Stimulated activated naive CD8-positive, alpha-beta T cell treated with anti-CD3 and anti-CD28 coated beads, Interleukin-15, Interleukin-2, amounts not matched to agents 100 ng/mL and 50 ng/mL, for 24 hours (primary cell): ENCODE data around the gene STUM.

ENCODE experiments used
- H3K27ac Mint-ChIP-seq: one replicate; pipeline ENCODE4 v1.8.0; 2021; ENCODE audit warnings: mild to moderate bottlenecking, mixed read lengths
- H3K27me3 Mint-ChIP-seq: one replicate; pipeline ENCODE4 v1.8.0; 2021; ENCODE audit warnings: mixed read lengths
- H3K36me3 Mint-ChIP-seq: one replicate; pipeline ENCODE4 v1.8.0; 2021; ENCODE audit warnings: low read depth, mixed read lengths
- H3K4me1 Mint-ChIP-seq: one replicate; pipeline ENCODE4 v1.8.0; 2021; ENCODE audit warnings: low read depth, mixed read lengths
- H3K4me3 Mint-ChIP-seq: one replicate; pipeline ENCODE4 v1.8.0; 2021; ENCODE audit warnings: mild to moderate bottlenecking, mixed read lengths
- H3K9me3 Mint-ChIP-seq: one replicate; pipeline ENCODE4 v1.8.0; 2021; ENCODE audit warnings: mixed read lengths

STUM gene

DNA sequence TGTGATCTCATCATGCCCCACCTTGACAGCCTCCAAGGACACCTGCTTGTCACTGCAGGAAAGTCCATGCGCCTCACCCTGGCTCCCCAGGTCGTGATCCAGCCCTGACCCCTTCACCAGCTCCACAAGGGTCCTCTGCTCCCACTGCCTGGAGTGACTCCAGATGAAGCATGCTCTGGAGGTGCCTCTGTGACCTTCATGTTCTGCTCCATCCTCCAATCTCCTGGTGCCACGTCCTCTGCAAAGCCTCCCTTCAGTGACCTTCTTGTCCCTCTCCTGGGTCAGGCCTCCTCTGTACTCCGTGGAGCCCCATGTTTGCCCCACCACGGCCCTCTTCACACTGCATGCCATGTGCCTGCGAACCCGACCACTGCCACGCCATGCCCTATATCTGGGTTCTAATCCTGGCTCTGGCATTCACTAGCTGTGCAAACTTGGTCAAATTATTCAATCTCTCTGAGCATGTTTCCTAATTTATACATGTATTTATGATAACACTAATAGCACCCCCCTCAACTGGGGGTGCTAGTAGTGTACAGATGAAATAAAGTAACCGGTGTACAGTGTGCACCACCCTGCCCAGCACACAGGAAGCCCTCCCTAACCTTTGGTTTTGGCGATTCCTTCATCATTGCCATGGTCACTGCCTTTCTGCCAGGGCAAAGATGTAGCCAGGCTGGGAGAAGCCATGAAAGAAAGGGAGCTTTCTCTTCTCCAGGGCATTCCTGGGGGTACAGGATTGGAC lies 77.4 kb downstream of the STUM start:
- H3K27ac Mint-ChIP-seq = peak overlapping the region; percentile 56

DNA sequence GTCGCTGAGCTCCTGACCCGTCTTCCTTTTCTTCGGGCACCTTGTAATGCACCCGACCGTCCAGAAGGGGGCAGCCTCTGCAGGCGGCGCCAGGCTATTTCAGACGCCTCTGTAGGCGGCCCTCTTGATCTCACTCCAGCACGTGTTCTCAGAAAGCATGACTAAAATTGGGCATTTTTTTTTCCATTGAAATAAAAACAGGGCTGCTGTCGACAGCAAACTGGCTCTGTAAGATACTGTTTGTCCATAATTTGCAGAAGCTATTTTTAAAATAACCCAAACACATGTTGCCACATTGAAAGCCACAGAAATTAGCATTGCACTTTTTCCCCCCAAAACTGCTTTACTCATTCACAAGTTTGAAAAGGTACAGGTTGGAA lies 78.0 kb downstream of the STUM start:
- Mint-ChIP-seq H3K9me3 (no peaks in the 10 kb centered on the region), H3K36me3 (no peaks in the 10 kb centered on the region), H3K4me1 (peaks cover 29% of the 10 kb centered on the region), H3K27ac (peak overlapping the region; percentile 56), H3K27me3 (no peaks in the 10 kb centered on the region), H3K4me3 (peak overlapping the region; percentile 39)

More for the DNA sequence above, 77.4 kb downstream of the STUM start:
- no peaks in the 10 kb centered on the region for H3K27me3 Mint-ChIP-seq
- H3K36me3 Mint-ChIP-seq = no peaks in the 10 kb centered on the region
- H3K4me1 Mint-ChIP-seq = peaks cover 29% of the 10 kb centered on the region
- H3K4me3 Mint-ChIP-seq = peak overlapping the region; percentile 39
- H3K9me3 Mint-ChIP-seq = no peaks in the 10 kb centered on the region

DNA sequence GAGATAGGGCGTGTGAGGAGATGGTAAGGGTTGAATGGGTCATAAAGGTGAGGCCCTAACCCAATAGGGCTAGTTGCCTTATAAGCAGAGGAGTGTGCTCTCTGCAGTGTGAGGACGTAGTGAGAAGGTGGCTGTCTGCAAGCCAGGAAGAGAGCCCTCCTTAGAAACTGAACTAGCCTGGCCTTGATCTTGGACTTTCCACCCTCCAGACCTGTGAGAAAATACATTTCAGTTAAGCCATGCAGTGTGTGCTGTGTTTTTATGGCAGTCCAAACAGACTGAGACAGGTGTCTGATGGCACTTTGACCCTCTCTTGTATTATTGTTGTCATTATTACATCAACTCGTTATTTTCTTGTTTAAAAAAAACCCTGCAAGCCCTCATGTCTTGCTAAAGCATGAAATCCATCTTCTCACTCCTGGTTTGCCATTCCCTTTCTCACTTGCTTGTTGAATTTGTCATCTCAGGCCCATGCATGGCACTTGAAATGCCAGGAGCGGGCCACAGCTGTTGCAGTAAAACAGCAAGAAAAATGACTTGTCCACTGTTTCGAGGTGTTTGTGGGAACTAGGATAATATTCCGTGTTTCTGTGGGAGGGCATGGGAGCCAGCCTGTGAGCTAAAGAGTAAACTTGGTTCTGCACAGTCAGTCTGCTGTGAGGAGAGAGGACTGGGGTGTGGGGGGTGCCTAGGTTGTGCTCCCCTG lies 78.6 kb downstream of the STUM start:
- Mint-ChIP-seq H3K9me3 (no peaks in the 10 kb centered on the region), H3K36me3 (peaks cover 2% of the 10 kb centered on the region), H3K27me3 (no peaks in the 10 kb centered on the region), H3K4me3 (peak overlapping the region; percentile 39), H3K27ac (peak overlapping the region; percentile 56), H3K4me1 (peaks cover 31% of the 10 kb centered on the region)

DNA sequence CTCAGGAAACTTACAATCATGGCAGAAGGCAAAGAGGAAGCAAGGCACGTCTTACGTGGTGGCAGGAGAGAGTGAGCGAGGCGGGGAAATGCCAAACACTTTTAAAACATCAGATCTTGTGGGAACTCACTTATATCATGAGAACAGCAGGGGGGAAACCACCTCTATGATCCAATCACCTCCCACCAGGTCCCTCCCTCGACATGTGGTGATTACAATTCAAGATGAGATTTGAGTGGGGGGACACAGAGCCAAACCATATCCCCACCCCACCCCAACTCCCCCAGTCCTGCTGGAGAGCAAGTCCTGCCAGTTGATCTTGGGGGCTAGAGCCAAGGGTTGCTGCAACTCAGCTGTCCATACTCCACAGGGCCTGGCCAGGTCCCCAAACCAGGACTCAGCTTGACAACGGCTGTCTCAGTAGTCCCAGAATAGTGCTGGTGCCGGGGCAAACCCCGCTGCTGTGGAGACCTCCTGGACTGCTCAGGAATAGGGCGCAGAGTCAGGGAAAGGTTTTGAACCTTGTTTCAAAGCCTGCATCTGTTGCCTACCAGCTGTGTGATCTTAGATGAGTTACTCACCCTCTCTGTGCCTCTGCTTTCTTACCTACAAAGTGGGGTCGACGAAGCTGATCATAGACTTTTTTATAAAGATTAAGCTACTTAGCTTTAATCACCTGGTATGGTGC lies 79.5 kb downstream of the STUM start:
- Mint-ChIP-seq H3K27me3 (no peaks in the 10 kb centered on the region), H3K9me3 (no peaks in the 10 kb centered on the region), H3K4me1 (peaks cover 40% of the 10 kb centered on the region), H3K4me3 (peak overlapping the region; percentile 3), H3K36me3 (peaks cover 11% of the 10 kb centered on the region), H3K27ac (peak overlapping the region; percentile 56)

DNA sequence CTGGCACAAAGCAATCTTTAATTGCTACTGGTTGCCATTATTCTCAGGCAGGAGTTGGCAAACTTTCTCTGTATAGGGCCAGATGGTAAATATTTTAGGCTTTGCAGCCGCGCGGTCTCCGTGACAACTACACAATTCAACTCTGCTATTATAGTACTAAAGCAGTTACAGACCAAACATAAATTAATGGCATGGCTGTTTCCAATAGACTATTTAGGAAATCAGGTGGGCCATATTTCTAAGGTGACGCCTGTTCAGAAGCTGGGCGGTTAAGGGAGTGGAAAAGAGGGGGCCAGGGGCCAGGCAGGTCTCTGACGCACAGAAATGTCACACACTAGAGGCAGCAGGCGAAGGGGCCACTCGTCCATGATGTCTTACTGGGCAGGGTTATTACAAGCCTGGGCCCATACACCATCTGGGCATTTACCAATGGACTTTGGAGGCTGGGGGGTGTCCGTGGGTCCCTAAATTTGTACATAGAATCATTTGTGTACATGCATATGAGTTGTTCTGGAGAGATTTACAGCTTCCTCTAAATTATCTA lies 80.1 kb downstream of the STUM start:
- peaks cover 14% of the 10 kb centered on the region for H3K36me3 Mint-ChIP-seq

DNA sequence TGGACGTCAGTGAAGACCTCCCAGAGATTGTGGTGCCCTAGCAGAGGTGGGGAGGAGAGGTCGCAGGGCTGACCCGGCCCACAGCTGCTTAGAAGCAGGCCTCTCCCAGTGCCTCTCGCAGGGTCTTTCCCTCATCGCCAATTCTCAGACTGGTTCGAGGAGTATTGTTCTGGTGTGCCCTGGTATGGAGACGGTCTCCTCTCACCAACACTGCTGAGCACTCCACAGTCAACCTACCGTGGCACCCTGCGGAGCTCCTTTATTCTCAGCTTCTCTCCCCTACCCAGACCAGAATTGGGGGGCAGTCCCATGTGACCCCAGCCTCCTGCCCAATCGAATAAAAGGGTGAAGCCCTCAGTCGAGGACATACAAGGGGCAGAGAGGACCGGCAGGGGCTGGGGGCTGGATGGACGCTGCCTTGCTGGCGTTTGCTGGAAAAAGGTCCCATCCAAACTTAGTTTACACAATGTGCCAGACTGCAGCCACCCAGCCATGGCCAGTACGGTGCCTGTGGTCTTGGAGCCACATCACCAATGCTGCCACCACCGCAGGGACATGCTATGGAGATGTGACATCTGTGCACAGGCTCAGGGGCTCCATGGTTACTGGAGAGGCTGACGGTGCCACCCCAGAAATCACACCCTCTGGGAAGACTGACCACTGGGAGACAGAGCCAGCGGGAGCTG lies 80.8 kb downstream of the STUM start:
- no peaks in the 10 kb centered on the region for H3K9me3 Mint-ChIP-seq
- H3K36me3 Mint-ChIP-seq = peaks cover 16% of the 10 kb centered on the region
- H3K4me3 Mint-ChIP-seq = no peak overlapping the region
- peaks cover 53% of the 10 kb centered on the region for H3K4me1 Mint-ChIP-seq
- no peak overlapping the region for H3K27ac Mint-ChIP-seq
- H3K27me3 Mint-ChIP-seq = no peaks in the 10 kb centered on the region

More for the DNA sequence above, 80.1 kb downstream of the STUM start:
- Mint-ChIP-seq H3K27ac (no peak overlapping the region), H3K27me3 (no peaks in the 10 kb centered on the region), H3K4me3 (no peak overlapping the region), H3K9me3 (no peaks in the 10 kb centered on the region), H3K4me1 (peaks cover 46% of the 10 kb centered on the region)

DNA sequence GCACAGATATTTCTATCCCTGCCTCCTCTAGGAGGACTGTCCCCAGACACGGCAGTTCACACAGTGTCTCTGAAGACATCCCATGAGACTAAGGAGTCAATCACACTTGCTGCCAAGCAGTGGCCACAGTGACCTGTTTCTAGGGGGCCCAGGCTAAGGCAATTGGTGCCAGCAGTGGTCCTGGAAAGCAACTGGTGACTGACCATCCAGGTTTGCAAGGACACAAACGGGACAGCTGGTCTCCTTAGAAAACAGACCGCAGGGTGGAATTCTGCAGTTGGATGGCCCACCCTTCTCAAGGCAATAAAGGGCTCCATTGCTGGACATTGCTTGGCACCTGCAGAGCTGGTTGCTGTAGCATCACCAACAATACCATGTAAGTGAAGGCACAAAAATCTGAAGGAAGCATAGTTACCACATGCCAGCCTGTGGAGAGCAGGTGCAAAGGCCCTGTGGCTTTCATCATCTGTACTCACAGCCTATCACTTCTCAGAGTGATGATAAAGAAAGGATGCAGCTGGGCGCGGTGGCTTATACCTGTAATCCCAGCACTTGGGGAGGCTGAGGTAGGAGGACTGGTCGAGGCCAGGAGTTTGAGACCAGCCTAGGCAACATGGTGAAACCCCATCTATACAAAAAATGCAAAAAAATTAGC lies 81.5 kb downstream of the STUM start:
- H3K27me3 Mint-ChIP-seq = no peaks in the 10 kb centered on the region
- H3K36me3 Mint-ChIP-seq = peaks cover 20% of the 10 kb centered on the region
- no peak overlapping the region for H3K27ac Mint-ChIP-seq
- no peaks in the 10 kb centered on the region for H3K9me3 Mint-ChIP-seq
- peaks cover 60% of the 10 kb centered on the region for H3K4me1 Mint-ChIP-seq
- no peak overlapping the region for H3K4me3 Mint-ChIP-seq

DNA sequence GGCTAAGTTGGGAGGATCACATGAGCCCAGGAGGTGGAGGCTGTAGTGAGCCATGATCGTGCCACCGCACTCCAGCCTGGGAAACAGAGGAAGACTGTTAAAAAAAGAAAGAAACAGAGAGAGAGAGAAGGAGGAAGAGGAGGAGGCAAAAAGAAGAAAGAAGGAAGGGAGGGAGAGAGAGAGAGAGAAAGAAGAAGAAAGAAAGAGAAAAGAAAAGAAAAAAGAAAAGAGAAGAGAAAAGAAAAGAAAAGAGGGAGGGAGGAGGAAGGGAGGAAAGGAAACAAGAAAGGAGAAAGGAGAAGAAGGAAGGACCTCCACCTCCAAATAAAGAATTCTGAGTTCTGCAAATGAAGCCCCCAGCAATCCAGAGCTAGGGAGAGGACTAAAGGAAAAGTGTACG lies 82.0 kb downstream of the STUM start:
- no peak overlapping the region for H3K4me3 Mint-ChIP-seq
- no peaks in the 10 kb centered on the region for H3K27me3 Mint-ChIP-seq
- no peaks in the 10 kb centered on the region for H3K9me3 Mint-ChIP-seq
- peaks cover 65% of the 10 kb centered on the region for H3K4me1 Mint-ChIP-seq
- H3K36me3 Mint-ChIP-seq = peaks cover 24% of the 10 kb centered on the region
- no peak overlapping the region for H3K27ac Mint-ChIP-seq

DNA sequence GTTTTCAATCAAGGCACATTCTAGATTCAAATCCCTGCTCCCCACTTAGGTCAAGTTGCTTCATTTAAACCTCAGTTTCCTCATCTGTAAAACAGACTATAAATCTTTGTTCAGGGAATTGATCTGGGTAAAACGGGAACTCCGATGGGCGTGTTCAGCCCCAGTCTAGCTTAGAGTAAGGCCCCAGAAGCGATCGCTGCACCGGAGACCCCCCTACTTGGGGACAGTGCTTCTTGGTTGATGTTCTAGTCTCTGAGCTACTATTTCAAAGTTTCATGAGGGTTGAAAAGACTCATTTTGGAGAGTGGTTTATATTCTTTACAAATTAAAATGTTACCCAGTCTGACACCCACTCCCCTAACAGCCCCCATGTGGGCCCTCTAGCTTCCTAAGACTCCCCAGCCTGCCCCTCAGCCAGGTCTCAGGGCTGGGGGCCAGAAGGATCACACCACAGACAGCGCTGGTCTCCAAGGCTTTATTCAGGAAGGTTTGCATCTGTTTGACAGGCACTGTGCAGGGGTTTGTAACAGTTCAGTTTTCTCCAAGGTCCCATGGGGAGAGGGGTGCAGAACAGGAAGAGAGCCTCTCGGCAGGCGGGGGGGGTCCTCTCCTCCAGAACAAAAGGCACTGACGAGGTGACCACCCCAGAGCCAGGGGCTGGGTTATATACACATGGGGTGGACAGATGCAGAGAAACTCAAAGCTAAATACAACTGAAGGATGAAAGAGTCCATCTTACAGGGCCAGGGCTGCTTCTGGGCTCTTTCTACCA lies 82.9 kb downstream of the STUM start:
- H3K36me3 Mint-ChIP-seq = peaks cover 24% of the 10 kb centered on the region

DNA sequence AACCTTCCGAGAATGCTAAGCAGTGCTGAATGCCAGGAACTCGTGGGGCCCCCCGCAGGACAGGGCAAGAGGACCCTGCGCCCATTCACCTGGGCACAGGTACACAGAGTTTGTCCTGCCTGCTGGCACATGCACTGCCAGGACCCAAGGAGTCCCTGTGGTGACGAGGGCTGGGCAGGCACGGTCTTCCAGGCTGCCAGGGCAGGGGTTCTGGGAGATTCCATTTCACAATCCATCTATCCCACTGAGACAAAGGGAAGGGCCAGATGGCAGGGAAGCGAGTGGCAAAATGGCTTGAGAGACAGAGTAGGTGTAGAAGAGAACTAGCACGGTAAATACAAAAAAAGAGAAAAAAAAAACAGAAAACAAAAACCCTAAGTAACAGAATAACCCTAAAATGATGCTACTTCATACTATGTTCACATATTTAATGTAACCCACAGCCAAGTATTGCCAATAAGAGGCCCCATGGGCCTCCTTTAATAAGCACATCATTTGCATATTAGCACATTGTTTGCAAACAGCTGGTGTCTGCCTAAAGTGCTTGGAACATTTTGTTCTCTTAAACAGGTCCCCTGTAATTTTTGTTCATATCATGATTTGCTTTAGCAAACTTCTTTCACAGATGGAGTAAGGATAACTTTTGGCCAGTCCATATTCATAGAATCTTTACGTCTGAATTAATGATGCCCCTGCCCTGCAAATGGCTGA lies 83.8 kb downstream of the STUM start:
- H3K9me3 Mint-ChIP-seq = no peaks in the 10 kb centered on the region
- peak overlapping the region; percentile 18 for H3K4me3 Mint-ChIP-seq
- peaks cover 29% of the 10 kb centered on the region for H3K36me3 Mint-ChIP-seq
- no peaks in the 10 kb centered on the region for H3K27me3 Mint-ChIP-seq
- H3K4me1 Mint-ChIP-seq = peaks cover 65% of the 10 kb centered on the region
- H3K27ac Mint-ChIP-seq = peak overlapping the region; percentile 97

More for the DNA sequence above, 82.9 kb downstream of the STUM start:
- H3K4me3 Mint-ChIP-seq = no peak overlapping the region
- H3K9me3 Mint-ChIP-seq = no peaks in the 10 kb centered on the region
- H3K27me3 Mint-ChIP-seq = no peaks in the 10 kb centered on the region
- peak overlapping the region; percentile 1 for H3K27ac Mint-ChIP-seq
- peaks cover 67% of the 10 kb centered on the region for H3K4me1 Mint-ChIP-seq

DNA sequence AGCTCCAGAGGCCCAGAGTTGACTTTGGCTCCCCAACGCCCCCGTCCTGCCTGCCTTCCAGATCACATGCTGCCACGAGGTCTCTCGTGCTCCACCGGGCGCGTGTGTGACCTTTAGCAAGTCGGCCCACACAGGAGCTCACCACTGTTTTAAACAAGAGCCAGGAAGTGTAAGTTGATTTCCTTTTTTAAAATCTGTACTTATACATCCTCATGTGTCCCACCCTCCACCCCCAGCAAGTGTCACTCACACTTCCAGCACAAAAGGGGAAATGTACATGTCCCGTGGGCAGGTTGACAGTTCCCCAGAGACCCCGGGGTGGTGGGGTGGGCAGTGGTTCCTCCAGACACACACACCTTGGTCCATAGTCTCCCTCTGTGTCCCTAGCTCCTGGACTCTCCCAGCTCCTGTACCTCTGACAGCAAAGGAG lies 84.4 kb downstream of the STUM start:
- peaks cover 29% of the 10 kb centered on the region for H3K36me3 Mint-ChIP-seq

DNA sequence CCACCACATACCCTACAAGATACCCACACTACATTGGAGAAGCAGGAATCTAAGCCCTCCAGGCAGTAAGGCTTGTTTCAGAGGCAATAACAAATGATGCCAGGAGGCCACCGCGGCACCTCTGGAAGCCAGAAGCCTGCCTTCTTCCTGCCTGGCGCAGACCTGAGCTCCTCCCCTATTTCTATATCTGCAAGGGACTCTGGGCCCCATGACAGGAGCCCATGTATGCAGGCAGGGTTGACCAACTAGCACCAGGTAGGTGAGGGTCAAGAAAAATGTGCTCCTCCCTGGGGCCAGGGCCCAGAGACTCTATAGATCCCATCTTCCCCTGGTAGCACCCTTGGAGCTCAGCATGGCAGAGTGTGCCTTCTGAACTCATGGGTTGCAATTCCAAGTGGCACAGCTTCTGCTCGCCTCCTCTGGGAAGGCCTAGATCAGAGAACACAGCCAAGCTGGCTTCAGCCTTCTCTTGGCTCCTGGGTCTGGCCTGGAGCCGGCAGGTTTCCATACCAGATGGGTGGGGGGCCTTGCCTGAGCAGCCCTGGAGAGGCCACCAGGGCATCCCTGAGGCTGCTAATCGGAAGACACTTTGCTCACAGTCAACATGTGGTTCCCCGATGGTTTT lies 85.1 kb downstream of the STUM start:
- Mint-ChIP-seq H3K27ac (peak overlapping the region; percentile 97), H3K9me3 (no peaks in the 10 kb centered on the region), H3K36me3 (peaks cover 33% of the 10 kb centered on the region), H3K4me3 (peak overlapping the region; percentile 27), H3K4me1 (peaks cover 53% of the 10 kb centered on the region), H3K27me3 (no peaks in the 10 kb centered on the region)

More for the DNA sequence above, 84.4 kb downstream of the STUM start:
- Mint-ChIP-seq H3K27ac (peak overlapping the region; percentile 97), H3K4me3 (peak overlapping the region; percentile 27), H3K4me1 (peaks cover 59% of the 10 kb centered on the region), H3K27me3 (no peaks in the 10 kb centered on the region), H3K9me3 (no peaks in the 10 kb centered on the region)

DNA sequence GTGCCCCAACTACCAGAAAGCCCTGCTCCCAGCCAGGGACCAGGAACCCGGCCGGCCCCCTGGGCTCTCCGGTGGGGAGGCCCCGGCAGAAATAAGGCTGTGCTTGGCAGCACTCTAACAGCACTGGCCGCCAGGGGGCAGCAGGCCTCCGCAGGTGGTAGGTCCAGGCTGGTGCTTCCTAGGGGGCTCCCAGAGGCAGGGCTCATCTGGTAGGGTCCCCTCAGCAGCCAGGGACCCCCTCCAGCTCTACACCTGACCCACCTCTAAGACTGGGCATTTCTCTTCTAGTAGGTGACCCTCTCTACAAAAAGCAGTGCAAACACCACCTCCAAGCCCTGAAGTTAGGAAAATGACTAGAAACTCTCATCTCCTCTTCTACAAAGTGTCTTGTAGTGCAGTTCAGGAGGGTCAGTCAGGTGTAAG lies 85.6 kb downstream of the STUM start:
- peaks cover 36% of the 10 kb centered on the region for H3K36me3 Mint-ChIP-seq
- no peaks in the 10 kb centered on the region for H3K27me3 Mint-ChIP-seq
- no peaks in the 10 kb centered on the region for H3K9me3 Mint-ChIP-seq
- peak overlapping the region; percentile 43 for H3K4me3 Mint-ChIP-seq
- H3K4me1 Mint-ChIP-seq = peaks cover 51% of the 10 kb centered on the region
- peak overlapping the region; percentile 83 for H3K27ac Mint-ChIP-seq
